Measurements from ENCODE around the gene PLOD2.

Gene PLOD2

DNA sequence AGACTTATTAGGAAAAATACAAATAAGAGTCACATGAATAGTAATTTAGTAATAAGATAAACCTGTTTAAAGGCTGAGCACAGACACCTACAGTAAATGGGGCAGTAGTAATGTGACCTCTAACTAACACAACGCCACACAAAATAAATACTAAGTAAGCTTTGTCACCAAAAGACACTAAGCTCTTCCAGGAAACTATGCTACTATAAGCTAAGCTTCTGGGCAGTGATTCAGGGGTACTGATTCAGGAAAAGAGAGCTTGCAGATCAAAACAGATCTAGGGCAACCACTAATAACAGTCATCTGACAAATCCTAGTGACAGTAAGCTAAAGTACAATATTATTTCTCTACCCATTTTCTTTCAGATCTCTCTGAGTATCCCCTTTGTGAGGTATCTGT is 68.8 kb downstream of the PLOD2 start:
- Mint-ChIP-seq H3K27ac (peak overlapping the region; percentile 71), H3K4me1 (no peaks in the 10 kb centered on the region), H3K9me3 (peaks cover 15% of the 10 kb centered on the region), H3K36me3 (ENCODE audit: low read depth) (peaks cover 19% of the 10 kb centered on the region), H3K27me3 (ENCODE audit: low read depth, poor library complexity) (no peaks in the 10 kb centered on the region), H3K4me3 (no peak overlapping the region)
- TF ChIP-seq, protein P1, sequence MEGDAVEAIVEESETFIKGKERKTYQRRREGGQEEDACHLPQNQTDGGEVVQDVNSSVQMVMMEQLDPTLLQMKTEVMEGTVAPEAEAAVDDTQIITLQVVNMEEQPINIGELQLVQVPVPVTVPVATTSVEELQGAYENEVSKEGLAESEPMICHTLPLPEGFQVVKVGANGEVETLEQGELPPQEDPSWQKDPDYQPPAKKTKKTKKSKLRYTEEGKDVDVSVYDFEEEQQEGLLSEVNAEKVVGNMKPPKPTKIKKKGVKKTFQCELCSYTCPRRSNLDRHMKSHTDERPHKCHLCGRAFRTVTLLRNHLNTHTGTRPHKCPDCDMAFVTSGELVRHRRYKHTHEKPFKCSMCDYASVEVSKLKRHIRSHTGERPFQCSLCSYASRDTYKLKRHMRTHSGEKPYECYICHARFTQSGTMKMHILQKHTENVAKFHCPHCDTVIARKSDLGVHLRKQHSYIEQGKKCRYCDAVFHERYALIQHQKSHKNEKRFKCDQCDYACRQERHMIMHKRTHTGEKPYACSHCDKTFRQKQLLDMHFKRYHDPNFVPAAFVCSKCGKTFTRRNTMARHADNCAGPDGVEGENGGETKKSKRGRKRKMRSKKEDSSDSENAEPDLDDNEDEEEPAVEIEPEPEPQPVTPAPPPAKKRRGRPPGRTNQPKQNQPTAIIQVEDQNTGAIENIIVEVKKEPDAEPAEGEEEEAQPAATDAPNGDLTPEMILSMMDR (IDR thresholded peaks at IDR 0.05) = no peak
- no peak for DNase-seq

DNA sequence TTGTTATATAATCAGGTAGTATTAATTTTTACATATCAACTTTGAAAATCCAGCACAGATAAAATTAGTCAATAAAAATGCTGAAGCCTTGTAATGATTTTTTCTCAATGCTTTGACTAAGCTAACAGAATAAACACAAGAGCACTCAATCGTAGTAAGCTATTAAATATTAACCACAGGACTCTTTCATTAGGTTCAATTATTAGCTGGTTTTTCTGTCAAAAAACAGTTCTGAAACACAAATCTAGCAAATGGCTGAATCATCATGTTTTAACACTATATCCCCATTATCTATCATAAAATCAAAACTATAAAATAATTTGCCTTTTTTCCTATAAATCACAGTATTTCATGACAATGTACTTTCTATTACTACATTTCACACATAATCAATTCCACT is 69.6 kb downstream of the PLOD2 start:
- Mint-ChIP-seq H3K4me3 (no peak overlapping the region), H3K27me3 (ENCODE audit: low read depth, poor library complexity) (no peaks in the 10 kb centered on the region), H3K27ac (no peak overlapping the region), H3K36me3 (ENCODE audit: low read depth) (peaks cover 19% of the 10 kb centered on the region), H3K9me3 (peaks cover 15% of the 10 kb centered on the region), H3K4me1 (no peaks in the 10 kb centered on the region)
- TF ChIP-seq, protein P1 (IDR thresholded peaks at IDR 0.05) = no peak
- DNase-seq = no peak

DNA sequence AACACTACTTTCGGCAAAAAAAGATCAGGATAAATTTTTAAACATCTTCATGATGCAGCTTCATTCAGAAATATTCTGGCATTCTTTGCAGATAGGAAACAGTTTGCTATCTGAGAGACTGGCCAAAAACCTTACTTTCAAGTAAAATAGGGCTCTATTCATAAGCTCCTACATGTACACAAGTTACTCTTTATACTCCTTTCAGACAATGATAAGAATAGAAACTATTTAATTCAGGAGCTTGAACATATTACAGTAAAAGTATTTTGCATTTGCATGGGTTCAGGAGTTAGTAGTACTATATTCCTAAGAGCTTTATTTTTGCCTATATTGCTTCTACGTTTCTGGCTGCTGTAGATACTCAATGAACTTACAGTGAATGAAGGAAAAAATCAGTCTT is 70.5 kb downstream of the PLOD2 start:
- H3K4me3 Mint-ChIP-seq = no peak overlapping the region
- peaks cover 14% of the 10 kb centered on the region for H3K9me3 Mint-ChIP-seq
- no peak for DNase-seq
- peaks cover 17% of the 10 kb centered on the region for H3K36me3 Mint-ChIP-seq (ENCODE audit: low read depth)
- no peak overlapping the region for H3K27ac Mint-ChIP-seq
- TF ChIP-seq, protein P1 (IDR thresholded peaks at IDR 0.05) = no peak
- H3K27me3 Mint-ChIP-seq (ENCODE audit: low read depth, poor library complexity) = no peaks in the 10 kb centered on the region
- H3K4me1 Mint-ChIP-seq = no peaks in the 10 kb centered on the region

DNA sequence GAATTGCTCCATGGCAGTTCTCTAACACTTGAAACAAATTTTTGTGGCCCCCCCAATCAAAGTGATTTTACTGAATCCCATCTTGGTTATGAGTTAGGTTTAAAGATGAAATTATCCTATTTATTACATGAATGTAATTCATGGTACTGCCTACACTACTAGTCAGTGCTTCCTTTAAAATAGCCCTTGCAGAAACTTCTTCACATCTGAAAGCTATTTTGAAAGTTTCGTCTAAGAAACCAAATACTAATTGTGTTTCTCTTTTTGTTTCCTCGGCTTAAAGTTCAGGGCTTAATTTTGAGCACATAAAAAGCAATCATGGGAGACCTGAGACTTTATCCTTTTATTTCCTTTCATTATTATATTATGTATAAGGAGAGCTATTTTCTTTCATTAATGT is 72.1 kb downstream of the PLOD2 start:
- TF ChIP-seq, protein P1 (IDR thresholded peaks at IDR 0.05) = no peak
- Mint-ChIP-seq H3K4me3 (no peak overlapping the region), H3K27ac (no peak overlapping the region), H3K4me1 (no peaks in the 10 kb centered on the region), H3K36me3 (ENCODE audit: low read depth) (peaks cover under 1% of the 10 kb centered on the region), H3K27me3 (ENCODE audit: low read depth, poor library complexity) (no peaks in the 10 kb centered on the region), H3K9me3 (no peaks in the 10 kb centered on the region)
- no peak for DNase-seq

DNA sequence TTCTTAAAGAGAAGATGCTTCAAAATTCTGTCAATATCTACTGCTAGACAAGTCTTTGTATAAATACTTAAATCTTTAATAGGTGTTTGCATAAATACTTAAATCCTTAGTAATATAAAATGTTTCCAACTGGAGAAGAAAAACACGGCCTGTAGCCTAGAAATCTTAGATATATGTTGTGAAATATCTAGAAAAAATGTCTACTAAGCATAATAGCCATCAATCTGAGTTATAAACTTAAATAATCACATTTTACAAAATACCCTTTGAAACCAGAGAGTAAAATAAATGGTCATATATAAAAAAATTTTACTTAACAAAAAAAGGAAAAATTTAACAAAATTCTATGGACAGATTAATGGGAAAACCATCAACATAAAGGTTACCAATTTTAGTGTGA is 73.9 kb downstream of the PLOD2 start:
- Mint-ChIP-seq H3K27me3 (ENCODE audit: low read depth, poor library complexity) (no peaks in the 10 kb centered on the region), H3K4me3 (no peak overlapping the region), H3K27ac (no peak overlapping the region), H3K36me3 (ENCODE audit: low read depth) (no peaks in the 10 kb centered on the region), H3K9me3 (no peaks in the 10 kb centered on the region), H3K4me1 (no peaks in the 10 kb centered on the region)
- no peak for DNase-seq
- TF ChIP-seq, protein P1 (IDR thresholded peaks at IDR 0.05) = no peak

DNA sequence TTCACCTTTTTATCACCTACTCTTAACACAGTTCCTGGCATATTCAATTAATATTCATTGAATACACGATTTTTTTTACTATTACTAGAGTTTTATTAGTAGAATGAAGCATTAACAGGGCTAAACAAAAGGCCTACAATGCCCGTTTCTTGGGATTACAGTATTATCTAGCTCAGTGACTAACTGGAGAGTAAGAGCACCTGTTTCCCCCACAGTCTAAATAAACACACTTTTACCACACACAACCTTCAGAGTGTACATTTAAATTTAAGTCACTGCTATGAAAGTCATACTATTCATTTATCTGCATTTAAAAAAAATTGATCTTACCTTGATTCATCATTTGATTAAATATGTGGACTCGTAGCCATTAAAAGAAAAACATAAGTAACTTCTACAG is 74.8 kb downstream of the PLOD2 start:
- H3K4me3 Mint-ChIP-seq = no peak overlapping the region
- DNase-seq = no peak
- H3K27ac Mint-ChIP-seq = no peak overlapping the region
- H3K36me3 Mint-ChIP-seq (ENCODE audit: low read depth) = no peaks in the 10 kb centered on the region
- H3K4me1 Mint-ChIP-seq = no peaks in the 10 kb centered on the region
- H3K27me3 Mint-ChIP-seq (ENCODE audit: low read depth, poor library complexity) = no peaks in the 10 kb centered on the region
- no peaks in the 10 kb centered on the region for H3K9me3 Mint-ChIP-seq
- TF ChIP-seq, protein P1 (IDR thresholded peaks at IDR 0.05) = no peak

Data from nephron progenitor cell (in vitro differentiated cells).